ENCODE results near the gene ABCB11.

GRCh38 chr2:168910330-168910729 lies 120.8 kb downstream of the ABCB11 start:
- TF ChIP-seq CTCF (IDR thresholded peaks at IDR 0.05) (no peak), POLR2A (IDR thresholded peaks at IDR 0.05) (no peak)

Measured in uterus (tissue), 2 donors.